ENCODE measurements around the gene PRKG1. TPM values are rescaled to one million over a fixed set of nuclear protein-coding genes. Genes with fewer than 3 reads are reported as not detected.

PRKG1 gene
- total and polyA plus RNA-seq, 8 donors, result 1.2 to 9.6 (median 2.9) TPM

DNA sequence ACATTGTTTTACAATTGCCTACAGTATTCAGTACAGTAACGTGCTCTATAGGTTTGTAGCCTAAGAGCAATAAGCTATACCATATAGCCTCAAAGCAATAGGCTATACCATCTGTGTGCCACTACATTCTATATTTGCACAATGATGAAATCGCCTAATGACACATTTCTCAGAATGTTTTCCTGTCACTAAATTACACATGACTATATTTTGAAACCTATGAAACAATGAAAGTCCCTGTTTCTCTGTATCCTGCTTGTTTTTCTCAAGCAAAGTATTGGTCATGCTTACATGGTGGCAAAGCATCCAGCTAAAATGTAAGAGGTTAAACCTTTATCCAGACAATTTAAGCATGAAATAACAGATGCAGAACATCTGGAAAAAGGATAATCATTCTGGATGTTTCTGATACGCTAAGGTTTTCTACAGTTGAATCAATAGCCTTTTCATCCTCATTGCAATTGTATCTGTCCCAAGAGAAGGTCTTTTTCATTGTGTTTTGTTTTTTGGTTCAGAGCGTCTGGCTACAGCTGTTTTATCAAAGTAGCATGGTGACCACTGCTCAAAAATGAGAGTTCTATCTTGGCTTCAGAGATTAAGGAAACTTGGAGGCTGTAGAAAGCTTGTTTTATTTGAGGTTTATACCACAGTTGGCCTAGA lies 543.4 kb downstream of the PRKG1 start:
- Histone ChIP-seq H3K4me1 (no peaks in the 10 kb centered on the region), H3K36me3 (no peaks in the 10 kb centered on the region), H3K9me3 (peaks cover 0 to 6% (median 0%) of the 10 kb centered on the region in 4 donors), H3K27me3 (no peaks in the 10 kb centered on the region), H3K27ac (no peak overlapping the region), H3K4me3 (no peak overlapping the region)
- WGBS, 2 donors, result 76 to 79% methylated on average over 4 of the region's 4 CpGs
- TF ChIP-seq, protein P1, sequence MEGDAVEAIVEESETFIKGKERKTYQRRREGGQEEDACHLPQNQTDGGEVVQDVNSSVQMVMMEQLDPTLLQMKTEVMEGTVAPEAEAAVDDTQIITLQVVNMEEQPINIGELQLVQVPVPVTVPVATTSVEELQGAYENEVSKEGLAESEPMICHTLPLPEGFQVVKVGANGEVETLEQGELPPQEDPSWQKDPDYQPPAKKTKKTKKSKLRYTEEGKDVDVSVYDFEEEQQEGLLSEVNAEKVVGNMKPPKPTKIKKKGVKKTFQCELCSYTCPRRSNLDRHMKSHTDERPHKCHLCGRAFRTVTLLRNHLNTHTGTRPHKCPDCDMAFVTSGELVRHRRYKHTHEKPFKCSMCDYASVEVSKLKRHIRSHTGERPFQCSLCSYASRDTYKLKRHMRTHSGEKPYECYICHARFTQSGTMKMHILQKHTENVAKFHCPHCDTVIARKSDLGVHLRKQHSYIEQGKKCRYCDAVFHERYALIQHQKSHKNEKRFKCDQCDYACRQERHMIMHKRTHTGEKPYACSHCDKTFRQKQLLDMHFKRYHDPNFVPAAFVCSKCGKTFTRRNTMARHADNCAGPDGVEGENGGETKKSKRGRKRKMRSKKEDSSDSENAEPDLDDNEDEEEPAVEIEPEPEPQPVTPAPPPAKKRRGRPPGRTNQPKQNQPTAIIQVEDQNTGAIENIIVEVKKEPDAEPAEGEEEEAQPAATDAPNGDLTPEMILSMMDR (IDR thresholded peaks at IDR 0.05), result no peak
- ATAC-seq, result no peak
- FAIRE-seq, result no peak
- no peak for DNase-seq
- intact Hi-C loops (cut with DNase I), result no loop called here

DNA sequence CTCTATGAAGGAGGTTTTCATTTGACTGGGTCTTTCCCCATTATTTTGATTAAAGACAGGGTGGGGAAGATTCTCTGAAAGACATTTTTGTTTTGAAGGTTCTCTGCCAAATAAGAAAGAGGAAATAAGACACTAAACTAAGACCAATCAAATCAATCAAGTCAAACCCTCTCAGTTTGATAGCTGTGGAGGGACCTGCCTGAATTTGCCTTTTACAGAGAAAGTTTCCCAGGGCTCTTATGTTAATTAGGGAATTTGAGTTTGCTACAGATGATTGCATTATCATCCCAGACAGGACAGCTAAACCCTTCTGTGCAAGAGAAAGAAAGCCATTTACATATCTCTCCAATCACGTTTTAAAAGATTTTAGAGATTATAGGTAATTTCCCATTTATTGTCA lies 545.1 kb downstream of the PRKG1 start:
- no peak for DNase-seq
- FAIRE-seq, result no peak
- Histone ChIP-seq H3K36me3 (no peaks in the 10 kb centered on the region), H3K4me3 (no peak overlapping the region), H3K4me1 (no peaks in the 10 kb centered on the region), H3K27ac (no peak overlapping the region), H3K27me3 (no peaks in the 10 kb centered on the region), H3K9me3 (no peaks in the 10 kb centered on the region)
- TF ChIP-seq, protein P1 (IDR thresholded peaks at IDR 0.05), result no peak
- no peak for ATAC-seq
- intact Hi-C loops (cut with DNase I), result no loop called here
- 59 to 61% methylated on average over 1 of the region's 1 CpG for WGBS, 2 donors

- H3K27ac ChIP-seq, result no peak overlapping the region
- H3K27me3 ChIP-seq, result no peaks in the 10 kb centered on the region
- no peaks in the 10 kb centered on the region for H3K36me3 ChIP-seq
- H3K9me3 ChIP-seq, result no peaks in the 10 kb centered on the region
- FAIRE-seq, result no peak
- intact Hi-C loops (cut with DNase I), result no loop called here
- no peak overlapping the region for H3K4me3 ChIP-seq
- TF ChIP-seq, protein P1 (IDR thresholded peaks at IDR 0.05), result no peak
- 81 to 97% methylated on average over 1 of the region's 1 CpG for WGBS, 2 donors
- no peaks in the 10 kb centered on the region for H3K4me1 ChIP-seq
- DNase-seq, result no peak
- no peak for ATAC-seq
These were observed 545.8 kb downstream of the PRKG1 start for GRCh38 chr10:51620131-51620530.

- Histone ChIP-seq H3K27ac (no peak overlapping the region), H3K4me1 (no peaks in the 10 kb centered on the region), H3K9me3 (no peaks in the 10 kb centered on the region), H3K4me3 (no peak overlapping the region), H3K36me3 (no peaks in the 10 kb centered on the region), H3K27me3 (no peaks in the 10 kb centered on the region)
- intact Hi-C loops (cut with DNase I), result no loop called here
- WGBS, 2 donors, result 76 to 85% methylated on average over 1 of the region's 1 CpG
- ATAC-seq (no peak), DNase-seq (no peak), FAIRE-seq (no peak)
- TF ChIP-seq, protein P1 (IDR thresholded peaks at IDR 0.05), result no peak
These were observed 549.7 kb downstream of the PRKG1 start for GRCh38 chr10:51624013-51624412.

DNA sequence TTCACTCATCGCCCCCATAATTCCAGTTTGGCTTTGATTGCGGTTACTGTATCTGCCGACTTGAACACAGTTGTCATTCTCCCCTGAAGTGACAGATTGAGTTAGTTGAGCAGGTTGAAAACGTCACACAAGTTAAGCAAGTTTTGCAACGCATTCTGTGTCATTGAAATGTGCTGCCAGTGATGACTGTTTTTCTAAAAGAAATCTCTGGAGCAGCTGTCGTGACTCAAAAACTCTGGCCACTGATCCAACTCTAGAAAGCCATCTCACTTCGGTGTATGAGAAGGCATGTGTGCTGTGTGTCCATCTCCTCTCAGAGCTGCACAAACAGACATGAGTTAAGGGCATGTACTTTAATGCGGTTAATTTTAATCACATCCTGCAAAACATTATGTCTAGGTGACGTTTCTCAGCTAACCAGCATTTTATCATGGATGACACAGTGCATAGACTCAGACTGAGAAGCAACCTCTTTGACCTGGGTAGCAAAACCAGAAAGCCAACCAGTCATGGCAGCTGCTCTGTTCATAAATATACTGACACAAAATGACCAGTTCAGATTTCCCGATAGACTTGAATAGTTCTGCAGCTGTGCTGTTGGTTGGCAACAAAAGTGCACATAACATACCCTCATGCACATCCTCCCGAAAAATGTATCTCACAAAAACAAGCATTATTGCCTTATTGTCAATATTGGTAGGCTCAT lies 555.8 kb downstream of the PRKG1 start:
- DNase-seq, result no peak
- no peak for ATAC-seq
- no peak for FAIRE-seq

More for the DNA sequence above, 555.8 kb downstream of the PRKG1 start:
- WGBS, 2 donors, result 78 to 80% methylated on average over 11 of the region's 11 CpGs
- Histone ChIP-seq H3K4me1 (no peaks in the 10 kb centered on the region), H3K27me3 (no peaks in the 10 kb centered on the region), H3K27ac (no peak overlapping the region), H3K4me3 (no peak overlapping the region), H3K36me3 (no peaks in the 10 kb centered on the region), H3K9me3 (no peaks in the 10 kb centered on the region)
- TF ChIP-seq, protein P1 (IDR thresholded peaks at IDR 0.05), result no peak
- intact Hi-C loops (cut with DNase I), result no loop called here
